Uterus (tissue), 2 donors: ENCODE data around the gene ANKRD20A1.
"Not testable (repeated sequence)": the region's sequence is repeated elsewhere in the genome, so short reads cannot be mapped to it uniquely, and the experiment has no call there.

ENCODE experiments used
- CTCF ChIP-seq, 4 experiments: fragments of 200-600 bp in 2 of 4; fragments of 450-650 bp in 2 of 4; sonication (generic) in 2 of 4; IDR thresholded peaks; one replicate each; pipeline ENCODE4 v1.5.1; 2016 to 2019; ENCODE audit warnings: antibody characterized with exemption in 4 of 4, mild to moderate bottlenecking in 2 of 4, moderate library complexity in 1 of 4
- POLR2A ChIP-seq, 2 donors: fragments of 450-650 bp; IDR thresholded peaks; one replicate each; pipeline ENCODE4 v1.6.1; 2016; ENCODE audit warnings: antibody characterized with exemption in 2 of 2, mild to moderate bottlenecking in 1 of 2, moderate library complexity in 1 of 2

- TF ChIP-seq CTCF, POLR2A (IDR thresholded peaks at IDR 0.05): not testable (repeated sequence)
These were observed 26.6 kb upstream of the ANKRD20A1 start for GRCh38 chr9:67832088-67832487.
